Ovary (tissue), 3 donors: ENCODE measurements around the gene ARID1B.

ENCODE experiments used
- POLR2A ChIP-seq: fragments of 450-650 bp; IDR thresholded peaks from one replicate; pipeline ENCODE4 v1.6.1; 2017; ENCODE audit warnings: antibody characterized with exemption, mild to moderate bottlenecking, moderate library complexity
- TF ChIP-seq, protein P1 (sequence below), 3 donors: fragments of 450-650 bp in 2 of 3; fragments of 200-600 bp in 1 of 3; IDR thresholded peaks; one replicate each; pipeline versions ENCODE4 v1.5.1 to v1.8.0; 2016 to 2022; ENCODE audit warnings: antibody characterized with exemption in 3 of 3, mild to moderate bottlenecking in 1 of 3
- donor health status: DM: no; HTN: no; CAD: no.

DNA sequence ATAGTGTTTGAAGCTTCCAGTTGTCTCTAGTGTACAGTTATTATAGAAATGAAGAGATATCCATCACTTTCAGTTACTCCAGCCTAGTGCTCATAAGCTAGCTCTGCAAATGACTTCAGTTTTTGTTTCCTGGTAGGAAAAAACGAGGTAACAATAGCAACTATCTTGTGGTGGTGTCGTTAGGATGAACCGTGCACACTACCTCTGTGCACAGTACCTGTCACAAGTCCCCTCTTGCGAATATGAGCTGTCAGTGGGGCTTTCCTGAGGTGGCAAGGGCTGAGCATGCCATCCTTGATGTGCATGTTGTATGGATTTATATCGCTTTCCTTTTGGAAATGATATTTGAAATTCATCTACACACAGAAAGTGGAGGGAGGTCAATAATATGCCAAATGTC, 151.8 kb downstream of the ARID1B start:
- TF ChIP-seq POLR2A, result no peak
- TF ChIP-seq, protein P1, sequence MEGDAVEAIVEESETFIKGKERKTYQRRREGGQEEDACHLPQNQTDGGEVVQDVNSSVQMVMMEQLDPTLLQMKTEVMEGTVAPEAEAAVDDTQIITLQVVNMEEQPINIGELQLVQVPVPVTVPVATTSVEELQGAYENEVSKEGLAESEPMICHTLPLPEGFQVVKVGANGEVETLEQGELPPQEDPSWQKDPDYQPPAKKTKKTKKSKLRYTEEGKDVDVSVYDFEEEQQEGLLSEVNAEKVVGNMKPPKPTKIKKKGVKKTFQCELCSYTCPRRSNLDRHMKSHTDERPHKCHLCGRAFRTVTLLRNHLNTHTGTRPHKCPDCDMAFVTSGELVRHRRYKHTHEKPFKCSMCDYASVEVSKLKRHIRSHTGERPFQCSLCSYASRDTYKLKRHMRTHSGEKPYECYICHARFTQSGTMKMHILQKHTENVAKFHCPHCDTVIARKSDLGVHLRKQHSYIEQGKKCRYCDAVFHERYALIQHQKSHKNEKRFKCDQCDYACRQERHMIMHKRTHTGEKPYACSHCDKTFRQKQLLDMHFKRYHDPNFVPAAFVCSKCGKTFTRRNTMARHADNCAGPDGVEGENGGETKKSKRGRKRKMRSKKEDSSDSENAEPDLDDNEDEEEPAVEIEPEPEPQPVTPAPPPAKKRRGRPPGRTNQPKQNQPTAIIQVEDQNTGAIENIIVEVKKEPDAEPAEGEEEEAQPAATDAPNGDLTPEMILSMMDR (IDR thresholded peaks at IDR 0.05), result no peak
